ENCODE data around the gene TMEM253. TPM values are rescaled to one million over a fixed set of nuclear protein-coding genes. Genes with fewer than 3 reads are reported as not detected.

Gene TMEM253
- total RNA-seq, 4 donors from 2014 or later, result 0.39 to 1.0 TPM; not detected in 2

GRCh38 chr14:21070083-21070609, 30.7 kb upstream of the TMEM253 start, which contains the start of gene ARHGEF40:
ARHGEF40 (plus strand) TSS chr14:21070304; CDS start chr14:21070397, 93 bp downstream.
- DNase-seq (ENCODE audit: low spot score in 2 of 2), result peak in 1 of 2 donors; percentile 90
- intact Hi-C loops (cut with DNase I; ENCODE audit: low total_unique reads), result no loop called here
- 0% methylated on average over 19 to 34 of the region's 63 CpGs for WGBS, 2 donors
- no peak for TF ChIP-seq CTCF (IDR thresholded peaks at IDR 0.05)
- no peak for TF ChIP-seq POLR2A (IDR thresholded peaks at IDR 0.05)
- H3K4me3 ChIP-seq (ENCODE audit: low read depth, poor library complexity, severe bottlenecking), result peak within 1 kb of the TSS; percentile 55

DNA sequence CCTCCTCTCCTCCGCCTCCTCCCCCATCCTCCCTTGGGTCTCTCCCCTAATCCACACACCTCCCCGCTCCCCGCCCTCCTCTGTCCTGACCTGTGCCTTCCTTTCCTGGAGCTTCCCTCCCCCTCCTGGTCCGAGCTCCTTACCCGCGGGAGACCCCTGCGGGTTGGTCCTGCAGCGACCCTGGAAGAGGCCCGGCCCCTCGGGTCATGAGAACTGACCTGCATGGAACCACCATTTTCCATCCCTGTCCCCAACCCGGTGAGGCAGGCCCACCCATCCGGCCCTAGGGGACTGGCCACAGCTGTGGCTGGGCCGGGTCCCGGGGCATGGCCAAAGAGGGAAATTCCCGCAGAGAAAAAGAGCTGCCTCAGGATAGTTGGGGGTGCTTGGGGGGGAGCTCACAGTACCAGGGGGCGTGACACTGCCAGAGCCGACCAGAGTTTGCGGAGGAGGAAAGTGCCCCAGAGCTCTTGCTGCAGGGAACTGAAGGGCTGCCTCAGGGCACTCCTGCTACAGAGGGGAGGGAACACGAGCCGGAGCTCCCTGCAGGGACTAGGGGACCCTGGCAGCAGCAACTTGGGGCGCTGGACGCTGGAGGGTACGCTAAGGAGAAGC, 30.1 kb upstream of the TMEM253 start:
- peak in 1 of 2 donors; percentile 89 for DNase-seq (ENCODE audit: low spot score in 2 of 2)
- no peak for TF ChIP-seq CTCF (IDR thresholded peaks at IDR 0.05)
- TF ChIP-seq POLR2A (IDR thresholded peaks at IDR 0.05), result no peak
- intact Hi-C loops (cut with DNase I; ENCODE audit: low total_unique reads), result no loop called here
- 0% methylated on average over 20 to 23 of the region's 23 CpGs for WGBS, 2 donors
- H3K4me3 ChIP-seq (ENCODE audit: low read depth, poor library complexity, severe bottlenecking), result peak overlapping the region; percentile 55

- WGBS, 2 donors, result 1 to 2% methylated on average over 35 to 37 of the region's 37 CpGs
- TF ChIP-seq POLR2A (IDR thresholded peaks at IDR 0.05) (no peak), CTCF (IDR thresholded peaks at IDR 0.05) (no peak)
- DNase-seq (ENCODE audit: low spot score in 2 of 2), result peak; percentile 79 to 97
- H3K4me3 ChIP-seq (ENCODE audit: low read depth, poor library complexity, severe bottlenecking), result peak overlapping the region; percentile 55
- intact Hi-C loops (cut with DNase I; ENCODE audit: low total_unique reads), result no loop called here
Observed at GRCh38 chr14:21071225-21072030, 29.4 kb upstream of the TMEM253 start.

DNA sequence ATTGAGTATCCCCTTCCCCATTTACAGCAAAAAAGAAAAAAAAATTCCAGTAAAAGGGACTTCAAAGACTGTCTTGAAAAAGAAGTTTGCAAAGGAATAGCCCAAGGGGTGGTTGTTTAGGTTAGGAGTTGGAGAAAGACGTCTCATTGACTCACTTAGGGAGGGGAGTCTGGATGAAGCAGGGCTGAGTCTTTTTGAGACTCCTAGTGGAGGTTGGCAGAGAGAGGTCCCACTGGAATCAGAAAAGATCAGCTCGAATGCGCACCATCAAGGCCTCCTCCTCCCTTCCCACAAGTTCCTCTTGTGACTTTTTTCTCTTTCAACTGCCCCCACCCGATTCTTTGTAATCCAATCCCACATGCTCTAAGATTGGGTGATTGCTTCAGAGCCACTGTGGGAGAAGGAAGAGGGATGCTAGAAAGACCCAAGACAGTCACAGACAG, 28.8 kb upstream of the TMEM253 start:
- H3K4me3 ChIP-seq (ENCODE audit: low read depth, poor library complexity, severe bottlenecking), result no peak overlapping the region
- peak; percentile 54 to 79 for DNase-seq (ENCODE audit: low spot score in 2 of 2)
- WGBS, 2 donors, result 26 to 34% methylated on average over 4 of the region's 4 CpGs
- intact Hi-C loops (cut with DNase I; ENCODE audit: low total_unique reads), result no loop called here
- no peak for TF ChIP-seq CTCF (IDR thresholded peaks at IDR 0.05)
- no peak for TF ChIP-seq POLR2A (IDR thresholded peaks at IDR 0.05)

DNA sequence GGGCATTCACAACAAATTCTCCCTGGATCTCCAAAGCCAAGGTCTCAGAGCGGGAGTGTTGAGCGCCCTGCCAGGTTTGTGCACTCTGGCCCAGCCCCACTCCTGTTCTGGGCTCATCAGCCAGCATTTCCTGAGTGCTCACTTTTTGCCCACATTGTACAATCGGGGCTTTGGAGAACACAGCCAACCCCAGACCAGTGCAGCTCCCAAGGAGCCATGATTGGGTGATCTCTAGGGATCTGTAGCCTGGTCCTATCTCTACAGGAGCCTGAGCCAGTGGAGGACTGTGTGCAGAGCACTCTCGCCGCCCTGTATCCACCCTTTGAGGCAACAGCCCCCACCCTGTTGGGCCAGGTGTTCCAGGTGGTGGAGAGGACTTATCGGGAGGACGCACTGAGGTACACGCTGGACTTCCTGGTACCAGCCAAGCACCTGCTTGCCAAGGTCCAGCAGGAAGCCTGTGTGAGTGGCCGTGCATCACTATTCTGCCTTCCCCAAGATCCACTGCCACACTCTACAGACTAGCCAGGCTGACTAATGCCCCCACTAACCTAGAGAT, 28.0 kb upstream of the TMEM253 start:
- intact Hi-C loops (cut with DNase I; ENCODE audit: low total_unique reads), result no loop called here
- peak in 1 of 2 donors; percentile 83 for DNase-seq (ENCODE audit: low spot score in 2 of 2)
- no peak overlapping the region for H3K4me3 ChIP-seq (ENCODE audit: low read depth, poor library complexity, severe bottlenecking)
- WGBS, 2 donors, result 86 to 90% methylated on average over 9 of the region's 9 CpGs
- no peak for TF ChIP-seq POLR2A (IDR thresholded peaks at IDR 0.05)
- no peak for TF ChIP-seq CTCF (IDR thresholded peaks at IDR 0.05)

Measured in lower leg skin (tissue), 4 donors.